IMR-90 (cell line): ENCODE results near the gene SMC6. TPM values are rescaled to one million over a fixed set of nuclear protein-coding genes. Genes with fewer than 3 reads are reported as not detected.

Experiments used
- ATAC-seq: fragments of 200-7000 bp; cut with Tn5 transposase; 2 replicates; pipeline ENCODE4 v1.9.1; 2020; ENCODE audit warnings: low read depth, mild to moderate bottlenecking, moderate library complexity
- BruUV-seq: library from RNA; stranded (reverse); fragments of 400-500 nt; replicated peaks from 2 replicates; lab custom pipeline; 2021; lab: Mats Ljungman, UMichigan
- CTCF ChIA-PET: fragments of 300-600 bp; formaldehyde crosslinking; extraction: SDS; loops from one replicate; lab custom pipeline; 2021; ENCODE audit warnings: antibody characterized with exemption; lab: Yijun Ruan, JAX
- POLR2A ChIA-PET: fragments of 300-600 bp; sonication (Branson Sonifier 250); formaldehyde crosslinking; loops from one replicate; lab custom pipeline; 2022; ENCODE audit warnings: antibody characterized with exemption; ENCODE audit not compliant: unreplicated experiment; lab: Charles Lee
- DNase-seq: peaks from one replicate; pipeline ENCODE4 v3.0.0; 2013
- H2AFZ ChIP-seq: replicated peaks from 2 replicates; pipeline ENCODE3; 2013; ENCODE audit warnings: low read length, mild to moderate bottlenecking; ENCODE audit not compliant: poor library complexity
- H2AK5ac ChIP-seq: 2 replicates; pipeline ENCODE4 v1.6.1; 2013; ENCODE audit warnings: low read depth, low read length, inconsistent platforms
- H2AK9ac ChIP-seq: replicated peaks from 2 replicates; pipeline ENCODE3; 2013; ENCODE audit warnings: mild to moderate bottlenecking, low read depth, low read length, moderate library complexity; ENCODE audit not compliant: poor library complexity
- H2BK120ac ChIP-seq: 2 replicates; pipeline ENCODE4 v1.6.1; 2013; ENCODE audit warnings: low read depth, low read length, inconsistent platforms
- H2BK15ac ChIP-seq: 3 replicates; pipeline ENCODE4 v1.6.1; 2013; ENCODE audit warnings: low read depth, low read length, inconsistent platforms
- H2BK20ac ChIP-seq: 2 replicates; pipeline ENCODE4 v1.6.1; 2013; ENCODE audit warnings: low read depth, mild to moderate bottlenecking, inconsistent platforms, low read length, moderate library complexity
- H2BK5ac ChIP-seq: 2 replicates; pipeline ENCODE4 v1.6.1; 2013; ENCODE audit warnings: mild to moderate bottlenecking, low read depth, low read length, inconsistent platforms; ENCODE audit not compliant: poor library complexity, severe bottlenecking
- H3K14ac ChIP-seq: replicated peaks from 2 replicates; pipeline ENCODE4 v1.6.1; 2013; ENCODE audit warnings: low read depth, low read length, inconsistent platforms
- H3K18ac ChIP-seq: 2 replicates; pipeline ENCODE4 v1.6.1; 2013; ENCODE audit warnings: low read depth, low read length, control low read depth
- H3K23ac ChIP-seq: 2 replicates; pipeline ENCODE4 v1.6.1; 2013; ENCODE audit warnings: low read depth, low read length, inconsistent platforms
- H3K27ac ChIP-seq: 2 replicates; pipeline ENCODE4 v1.5.1; 2013; ENCODE audit warnings: mild to moderate bottlenecking, control low read depth, low read length; ENCODE audit not compliant: insufficient read depth
- H3K27me3 ChIP-seq: 2 replicates; pipeline ENCODE4 v1.6.1; 2013; ENCODE audit warnings: low read length; ENCODE audit not compliant: control insufficient read depth, insufficient read depth
- H3K36me3 ChIP-seq: 2 replicates; pipeline ENCODE4 v1.6.1; 2013; ENCODE audit warnings: low read length, mixed read lengths; ENCODE audit not compliant: control insufficient read depth, insufficient read depth
- H3K4ac ChIP-seq: 2 replicates; pipeline ENCODE4 v1.6.1; 2013; ENCODE audit warnings: low read depth, low read length, inconsistent platforms
- H3K4me1 ChIP-seq: 2 replicates; pipeline ENCODE4 v1.6.1; 2013; ENCODE audit warnings: low read length, mixed read lengths; ENCODE audit not compliant: control insufficient read depth, insufficient read depth
- H3K4me2 ChIP-seq: 2 replicates; pipeline ENCODE4 v1.6.1; 2013; ENCODE audit warnings: low read depth, mild to moderate bottlenecking, control low read depth, low read length, moderate library complexity
- H3K4me3 ChIP-seq: 2 replicates; pipeline ENCODE4 v1.5.1; 2013; ENCODE audit warnings: low read depth, mild to moderate bottlenecking, control low read depth, low read length, moderate library complexity; ENCODE audit not compliant: insufficient read depth
- H3K56ac ChIP-seq: 2 replicates; pipeline ENCODE4 v1.6.1; 2013; ENCODE audit warnings: low read length, inconsistent platforms; ENCODE audit not compliant: insufficient read depth; ENCODE audit errors: extremely low read depth
- H3K79me1 ChIP-seq, 2 experiments: 2 replicates each; pipeline ENCODE4 v1.6.1; 2013; ENCODE audit warnings: low read length in 2 of 2, inconsistent platforms in 1 of 2, low read depth in 1 of 2
- H3K9ac ChIP-seq: 2 replicates; pipeline ENCODE4 v1.6.1; 2013; ENCODE audit warnings: low read depth, low read length, control low read depth
- H3K9me1 ChIP-seq: 2 replicates; pipeline ENCODE4 v1.6.1; 2013; ENCODE audit warnings: low read length, inconsistent platforms; ENCODE audit not compliant: insufficient read depth
- H3K9me3 ChIP-seq: 2 replicates; pipeline ENCODE4 v1.6.1; 2013; ENCODE audit warnings: low read length; ENCODE audit not compliant: control insufficient read depth, insufficient read depth
- H4K20me1 ChIP-seq: 2 replicates; pipeline ENCODE4 v1.6.1; 2013; ENCODE audit warnings: low read length, inconsistent platforms; ENCODE audit not compliant: insufficient read depth
- H4K5ac ChIP-seq: 2 replicates; pipeline ENCODE4 v1.6.1; 2013; ENCODE audit warnings: mild to moderate bottlenecking, low read depth, low read length, control low read depth
- H4K8ac ChIP-seq, 2 experiments: 2 replicates each; pipeline ENCODE4 v1.6.1; 2013; ENCODE audit warnings: low read depth in 2 of 2, low read length in 2 of 2, control low read depth in 1 of 2, inconsistent platforms in 1 of 2
- H4K91ac ChIP-seq: 2 replicates; pipeline ENCODE4 v1.6.1; 2013; ENCODE audit warnings: low read depth, low read length, inconsistent platforms; ENCODE audit not compliant: insufficient read depth
- CHD1 ChIP-seq: IDR thresholded peaks from 2 replicates; pipeline ENCODE4 v1.6.1; 2012; ENCODE audit warnings: low read depth, low read length, improper control_type of control experiment
- CTCF ChIP-seq: conservative IDR thresholded peaks from 2 replicates; pipeline ENCODE4 v1.5.1; 2012; ENCODE audit warnings: mild to moderate bottlenecking, low read depth, low read length, improper control_type of control experiment
- FOS ChIP-seq: fragments of 150-350 bp; IDR thresholded peaks from 2 replicates; pipeline ENCODE4 v1.6.1; 2016; ENCODE audit warnings: low read depth, low read length
- RAD21 ChIP-seq: IDR thresholded peaks from 2 replicates; pipeline ENCODE4 v1.6.1; 2012; ENCODE audit warnings: low read length, improper control_type of control experiment
- SMC3 ChIP-seq: fragments of 150-350 bp; IDR thresholded peaks from 2 replicates; pipeline ENCODE4 v1.6.1; 2016; ENCODE audit warnings: low read depth, mild to moderate bottlenecking, antibody characterized with exemption, low read length, moderate library complexity
- WGBS, 2 experiments: methylation state at CpG; one replicate each; pipeline versions ENCODE4 v1.1.5 to v1.1.7; 2013; ENCODE audit warnings: missing lambda C conversion rate in 2 of 2; ENCODE audit not compliant: insufficient read length in 1 of 2; ENCODE audit errors: extremely low coverage in 2 of 2; 5-methylcytosine and 5-hydroxymethylcytosine counted together
- dilution Hi-C: fragments of 300-500 bp; cut with HindIII; formaldehyde crosslinking; loops from one replicate; pipeline ENCODE4 v1.14.3; 2018; ENCODE audit warnings: low sequenced_read_pairs; ENCODE audit not compliant: unreplicated experiment
- in situ Hi-C: fragments of 300-500 bp; cut with MboI; formaldehyde crosslinking; loops from 3 replicates; pipeline ENCODE4 v1.14.3; 2019; ENCODE audit warnings: low sequenced_read_pairs, inconsistent platforms, mixed read lengths
- intact Hi-C: fragments of 100-400 bp; cut with micrococcal nuclease; formaldehyde crosslinking; loops from 2 replicates; pipeline ENCODE4 v1.10.0; 2022
- polyA plus RNA-seq, 3 experiments: library from polyadenylated mRNA; depleted of rRNA; stranded (reverse); fragments of >200 nt; gene quantifications; 2 replicates each; pipeline ENCODE4 v1.2.3, GENCODE V29; 2012; ENCODE audit warnings: low replicate concordance in 1 of 3
- total RNA-seq: library from RNA; depleted of rRNA; stranded (reverse); fragments of >200 nt; gene quantifications from 2 replicates; pipeline ENCODE4 v1.2.3, GENCODE V29; 2012

Gene SMC6
- total and polyA plus RNA-seq, 2 of the 4 experiments (the other 2 are of a cell fraction): 6.5 to 10.4 TPM

DNA sequence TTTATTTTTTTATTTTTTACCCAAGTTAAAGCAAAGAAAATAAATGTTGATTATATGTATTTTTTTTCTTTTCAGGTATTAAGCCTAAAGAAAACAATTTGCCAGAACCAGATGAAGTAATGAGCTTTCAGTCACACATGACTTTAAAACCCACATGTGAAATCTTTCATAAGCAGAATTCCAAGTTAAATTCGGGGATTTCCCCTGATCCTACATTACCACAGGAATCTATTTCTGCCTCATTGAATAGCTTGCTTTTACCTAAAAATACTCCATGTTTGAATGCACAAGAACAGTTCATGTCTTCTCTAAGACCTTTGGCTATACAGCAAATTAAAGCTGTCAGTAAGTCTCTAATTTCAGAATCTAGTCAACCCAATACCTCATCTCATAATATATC, 26.9 kb upstream of the SMC6 start:
- Histone ChIP-seq H4K8ac (no peak overlapping the region), H3K27ac (no peak overlapping the region), H3K56ac (no peak overlapping the region), H4K91ac (no peak overlapping the region), H3K23ac (no peak overlapping the region), H3K9me3 (no peaks in the 10 kb centered on the region), H3K4me1 (no peaks in the 10 kb centered on the region), H3K36me3 (peaks cover 2% of the 10 kb centered on the region; the same call in 1 of the 2 replicates), H3K27me3 (no peaks in the 10 kb centered on the region), H3K4me2 (no peak overlapping the region), H2BK120ac (no peak overlapping the region), H3K79me1 (no peaks in the 10 kb centered on the region), H4K5ac (no peak overlapping the region), H2AK9ac (no peak overlapping the region), H2BK20ac (no peak overlapping the region), H3K18ac (no peak overlapping the region), H3K4me3 (no peak overlapping the region), H4K20me1 (no peaks in the 10 kb centered on the region), H3K9ac (no peak overlapping the region), H2AK5ac (no peak overlapping the region), H2AFZ (no peak overlapping the region), H3K4ac (no peak overlapping the region), H3K14ac (no peak overlapping the region), H2BK15ac (no peak overlapping the region), H2BK5ac (no peak overlapping the region), H3K9me1 (no peaks in the 10 kb centered on the region)
- no peak for ATAC-seq
- TF ChIP-seq CHD1 (no peak), CTCF (no peak), RAD21 (no peak), FOS (no peak), SMC3 (no peak)
- WGBS, 2 experiments: 100% methylated on average over 1 of the region's 1 CpG; no CpG with 5 or more reads in 1 of the 2 experiments
- ChIA-PET POLR2A (no interaction called here), CTCF (no interaction called here)
- in situ Hi-C loops: no loop called here
- dilution Hi-C loops: no loop called here
- intact Hi-C loops: no loop called here
- DNase-seq: peak; percentile 10
- BruUV-seq: no TSS peak
